Amniotic epithelial cell (primary cell): ENCODE results near the gene YY2.
"Not testable (repeated sequence)": the region's sequence is repeated elsewhere in the genome, so short reads cannot be mapped to it uniquely, and the experiment has no call there.

ENCODE experiments used
- DNase-seq: peaks from one replicate; pipeline ENCODE4 v3.0.0-alpha.2; 2010; ENCODE audit warnings: low read depth

YY2 gene

DNA sequence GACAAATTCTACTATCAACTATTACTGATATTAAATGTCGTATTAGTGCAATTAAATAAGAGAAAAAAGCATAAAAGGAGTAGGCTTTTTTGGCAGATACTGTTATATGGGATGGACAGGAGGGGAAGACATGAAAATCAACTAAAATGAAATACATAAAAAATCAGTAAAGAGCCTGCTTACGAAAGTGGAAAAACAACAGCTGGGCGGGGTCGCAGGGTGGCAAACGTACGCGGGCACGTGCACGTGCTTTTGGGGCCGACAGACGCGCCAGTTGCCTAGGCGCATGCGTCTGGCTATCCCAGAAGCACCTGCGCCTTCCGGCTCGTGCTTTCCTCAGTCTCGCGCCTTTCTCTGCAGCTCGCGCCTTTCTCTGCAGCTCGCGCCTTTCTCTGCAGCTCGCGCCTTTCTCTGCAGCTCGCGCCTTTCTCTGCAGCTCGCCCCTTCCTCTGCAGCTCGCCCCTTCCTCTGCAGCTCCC, at the start of gene YY2:
YY2 (plus strand) TSS at position 51 of the 479 bp plus-strand sequence. CDS start 498 bp downstream, outside the sequence.
- DNase-seq: no peak

DNA sequence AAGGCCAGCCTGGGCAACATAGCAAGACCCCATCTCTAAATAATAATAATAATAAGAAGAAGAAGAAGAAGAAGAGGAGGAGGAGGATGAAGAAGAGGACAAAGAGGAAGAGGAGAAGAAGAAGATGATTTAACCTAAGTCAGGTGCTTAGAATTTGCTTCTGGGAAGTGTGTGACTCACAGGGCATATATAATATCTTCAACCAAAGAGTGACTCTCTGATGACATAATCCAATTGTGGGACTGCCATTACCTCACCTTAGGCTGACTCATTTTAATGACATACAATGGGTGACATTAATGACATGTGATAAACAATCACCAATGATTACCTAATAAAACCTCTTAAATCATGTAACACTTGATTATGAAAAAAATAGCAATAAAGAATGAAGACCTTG, 49.1 kb upstream of the YY2 start:
- DNase-seq: no peak

DNA sequence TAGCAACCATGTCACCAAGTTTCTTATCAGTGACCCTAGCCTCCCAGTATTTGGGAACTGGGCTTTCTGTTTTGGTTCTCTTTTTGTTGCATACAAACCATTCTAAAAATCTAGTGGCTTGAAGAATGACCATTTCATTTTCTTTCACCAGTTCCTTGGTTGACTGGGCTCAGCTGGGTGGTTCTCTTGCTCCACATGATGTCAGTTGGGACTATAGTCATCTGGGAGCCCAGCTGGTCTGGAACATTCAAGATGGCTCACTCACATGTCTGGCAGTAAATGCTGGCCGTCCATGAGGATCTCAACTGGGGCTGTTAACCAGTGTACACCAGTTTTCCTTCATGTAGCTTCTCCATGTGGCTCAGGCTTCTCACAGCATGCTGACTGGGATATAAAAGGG, 44.0 kb upstream of the YY2 start:
- DNase-seq: no peak

GRCh38 chrX:21812628-21813027, 43.2 kb upstream of the YY2 start:
- DNase-seq: no peak

GRCh38 chrX:21813612-21814368, 42.0 kb upstream of the YY2 start:
- no peak for DNase-seq

- DNase-seq: no peak
Observed at GRCh38 chrX:21816136-21816535, 39.7 kb upstream of the YY2 start.

- not testable (repeated sequence) for DNase-seq
Observed at GRCh38 chrX:21820170-21820569, 35.6 kb upstream of the YY2 start.

GRCh38 chrX:21821875-21822274, 33.9 kb upstream of the YY2 start:
- DNase-seq: no peak

DNA sequence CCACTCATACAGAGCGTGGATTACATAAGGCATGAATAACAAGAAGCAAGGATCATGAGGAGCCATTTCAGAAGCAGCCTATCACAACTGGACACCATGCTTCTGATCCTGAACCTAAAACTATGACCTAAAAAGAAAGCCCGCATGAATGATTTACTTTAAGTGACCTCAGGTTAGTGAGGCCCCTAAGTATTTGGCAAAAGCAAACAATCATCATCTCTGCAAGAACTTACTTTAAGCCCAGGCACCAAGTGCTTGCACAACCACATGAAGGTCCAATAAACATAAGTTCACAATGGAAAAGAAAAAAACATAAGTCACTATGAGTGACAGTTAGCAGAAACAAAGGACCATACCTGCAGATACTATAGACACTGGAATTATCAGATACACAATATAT, 24.3 kb upstream of the YY2 start:
- DNase-seq: peak; percentile 1

DNA sequence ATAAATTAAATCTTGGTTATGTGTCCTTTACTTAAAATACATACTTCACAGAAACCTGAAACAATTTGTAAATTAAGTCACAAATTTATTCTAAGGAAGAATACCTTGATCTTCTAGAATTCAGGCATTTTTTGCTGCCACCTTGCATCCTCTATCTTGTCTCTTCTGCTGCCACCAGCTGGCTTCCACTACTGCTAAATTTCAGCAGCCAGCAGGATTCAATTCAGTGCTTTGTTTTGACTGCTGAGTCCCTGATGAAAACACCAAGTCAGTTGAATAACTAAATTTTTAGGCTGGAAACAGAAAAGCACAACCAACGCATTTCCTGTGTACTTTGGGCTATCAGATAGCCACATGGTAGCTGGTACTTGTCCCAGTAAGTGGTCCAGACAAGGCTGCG, 18.7 kb upstream of the YY2 start:
- no peak for DNase-seq

- peak; percentile 38 for DNase-seq
Observed at GRCh38 chrX:21838937-21839333, 16.9 kb upstream of the YY2 start.

DNA sequence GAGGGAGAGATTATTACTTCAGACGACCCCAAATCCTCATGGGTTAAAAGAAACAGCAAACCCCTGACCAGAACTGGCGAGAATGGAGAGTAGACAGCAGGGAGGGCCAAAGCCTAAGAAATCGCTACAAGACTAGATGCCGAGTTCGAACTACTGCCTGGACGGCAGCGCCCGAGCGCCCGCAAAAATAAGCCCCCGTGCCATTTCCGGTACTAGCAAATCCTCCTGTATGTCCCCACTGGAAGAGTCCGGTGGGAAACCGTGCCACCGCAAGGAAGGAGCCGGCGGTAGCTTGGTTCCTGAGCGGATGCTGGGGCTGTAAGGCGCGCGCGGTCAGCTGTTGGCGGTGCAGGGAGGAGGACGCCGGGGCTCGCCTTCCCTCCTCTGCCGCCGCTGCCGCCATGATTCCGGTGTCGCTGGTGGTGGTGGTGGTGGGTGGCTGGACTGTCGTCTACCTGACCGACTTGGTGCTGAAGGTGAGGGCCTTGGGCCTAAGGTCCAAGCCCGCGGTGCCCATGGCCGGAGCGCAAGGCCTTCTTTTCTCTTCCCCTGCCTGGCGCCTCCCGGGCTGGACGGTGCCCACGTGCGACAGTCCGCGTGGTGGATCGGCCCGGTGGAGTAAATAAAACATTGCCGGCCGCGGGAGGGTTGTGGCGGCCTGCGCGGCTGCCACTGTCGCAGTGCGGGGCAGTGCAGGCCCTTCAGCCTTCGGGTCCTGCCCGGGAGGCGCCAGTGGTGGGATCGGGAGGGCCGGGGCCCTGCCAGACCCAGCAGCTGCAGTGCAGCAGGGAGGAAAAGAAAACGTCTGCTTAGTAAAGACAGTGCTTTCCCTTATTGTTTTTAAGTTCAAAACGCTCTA, 16.2 kb upstream of the YY2 start, which contains the start of gene MBTPS2:
MBTPS2 (plus strand) TSS at position 284 of the 859 bp plus-strand sequence; CDS start at position 402, 118 bp downstream.
- DNase-seq: peak; percentile 85

GRCh38 chrX:21840193-21840545, 15.6 kb upstream of the YY2 start:
- DNase-seq: peak; percentile 20

- DNase-seq: no peak
Observed at GRCh38 chrX:21843179-21843578, 12.6 kb upstream of the YY2 start.

GRCh38 chrX:21845096-21845495, 10.7 kb upstream of the YY2 start:
- no peak for DNase-seq

GRCh38 chrX:21847342-21847741, 8.4 kb upstream of the YY2 start:
- peak; percentile 60 for DNase-seq

DNA sequence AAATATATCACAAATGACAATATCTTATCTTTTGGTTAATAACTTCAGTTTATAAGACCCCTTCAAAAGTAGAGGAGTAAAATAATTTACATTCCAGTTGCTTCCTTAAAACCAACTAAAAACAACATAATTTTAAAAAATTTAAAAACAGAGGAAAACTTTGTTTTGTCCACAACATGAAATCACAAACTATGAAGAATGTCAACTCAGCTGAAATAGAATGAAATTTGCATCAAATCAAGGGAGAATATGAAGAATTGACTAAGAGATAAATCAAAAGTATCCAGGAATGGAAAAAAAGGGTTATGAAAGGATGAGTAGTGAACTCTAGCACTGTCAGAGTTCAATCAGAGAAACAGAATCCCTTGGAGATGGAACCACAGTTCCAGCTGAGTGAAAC, 2.2 kb upstream of the YY2 start:
- DNase-seq: no peak

- DNase-seq: no peak
Observed at GRCh38 chrX:21856504-21856903, 717 bp downstream of the YY2 start.

- peak; percentile 43 for DNase-seq
Observed at GRCh38 chrX:21863241-21863640, 7.5 kb downstream of the YY2 start.

- no peak for DNase-seq
Observed at GRCh38 chrX:21865436-21865835, 9.6 kb downstream of the YY2 start.

DNA sequence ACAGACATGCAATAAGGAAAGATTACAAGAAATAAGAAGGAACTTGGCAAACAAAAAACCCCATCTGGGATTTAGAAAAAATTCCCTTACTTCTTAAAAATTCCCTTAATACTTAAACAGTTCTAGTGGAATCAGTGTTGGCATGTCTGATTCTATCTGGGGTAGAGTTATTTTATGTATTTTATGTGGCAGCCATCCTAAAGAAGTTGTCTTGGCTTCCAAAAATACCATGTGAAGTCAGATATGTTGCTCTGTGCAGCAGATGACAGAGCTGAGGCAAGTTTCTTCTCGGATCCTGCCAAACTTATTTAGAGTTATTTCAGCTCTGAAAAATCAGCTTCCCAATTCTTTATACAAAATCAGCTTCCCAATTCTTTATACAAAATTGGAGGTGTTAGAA, 14.7 kb downstream of the YY2 start:
- no peak for DNase-seq

- DNase-seq: peak; percentile 41
Observed at GRCh38 chrX:21873063-21873775, 17.4 kb downstream of the YY2 start.
